Measurements from ENCODE around the gene STRA8.
"Not testable (repeated sequence)": the region's sequence is repeated elsewhere in the genome, so short reads cannot be mapped to it uniquely, and the experiment has no call there.

Gene STRA8

DNA sequence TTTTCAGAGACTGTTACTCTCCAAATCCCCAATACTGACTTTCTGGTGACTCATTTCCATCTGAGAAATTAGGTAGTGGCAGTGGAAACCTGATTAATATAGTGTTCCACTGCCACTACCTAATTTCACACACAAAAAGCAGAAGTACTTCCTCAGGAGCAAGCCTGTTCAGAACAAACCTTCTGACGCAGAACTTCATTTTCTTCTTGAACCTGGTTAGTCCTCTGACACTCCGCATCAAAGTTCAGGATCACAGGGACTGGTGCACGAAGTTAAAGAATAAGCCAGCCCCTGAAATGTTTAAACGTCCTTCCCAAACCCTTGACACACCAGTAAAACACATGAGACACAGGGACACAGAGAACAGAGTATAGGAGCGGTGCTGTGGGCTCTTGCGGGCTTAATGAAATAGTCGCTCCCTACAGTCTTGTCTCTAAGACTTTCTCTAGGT, 26.7 kb upstream of the STRA8 start:
- Histone ChIP-seq H3K4me1 (ENCODE audit: insufficient read depth, low read length) (peaks cover 6% of the 10 kb centered on the region), H3K27me3 (ENCODE audit: control insufficient read depth in 1 of 2, insufficient read depth in 2 of 2, low read length in 2 of 2) (no peaks in the 10 kb centered on the region), H3K27ac (ENCODE audit: low read depth, low read length) (no peak overlapping the region), H3K9me3 (ENCODE audit: low read length) (no peaks in the 10 kb centered on the region), H3K9ac (ENCODE audit: low read length) (no peak overlapping the region), H3K36me3 (ENCODE audit: insufficient read depth, low read length) (peaks cover 32% of the 10 kb centered on the region), H3K4me3 (ENCODE audit: low read depth in 1 of 2, low read length in 2 of 2) (no peak overlapping the region)

GRCh38 chr7:135207406-135208101, 26.1 kb upstream of the STRA8 start:
- Histone ChIP-seq H3K27ac (ENCODE audit: low read depth, low read length) (no peak overlapping the region), H3K36me3 (ENCODE audit: insufficient read depth, low read length) (peaks cover 29% of the 10 kb centered on the region), H3K4me3 (ENCODE audit: low read depth in 1 of 2, low read length in 2 of 2) (no peak overlapping the region), H3K4me1 (ENCODE audit: insufficient read depth, low read length) (peaks cover 6% of the 10 kb centered on the region), H3K9me3 (ENCODE audit: low read length) (no peaks in the 10 kb centered on the region), H3K9ac (ENCODE audit: low read length) (no peak overlapping the region), H3K27me3 (ENCODE audit: control insufficient read depth in 1 of 2, insufficient read depth in 2 of 2, low read length in 2 of 2) (no peaks in the 10 kb centered on the region)

GRCh38 chr7:135208102-135208793, 25.4 kb upstream of the STRA8 start:
- no peak overlapping the region for H3K27ac ChIP-seq (ENCODE audit: low read depth, low read length)
- no peak overlapping the region for H3K4me3 ChIP-seq (ENCODE audit: low read depth in 1 of 2, low read length in 2 of 2)
- H3K4me1 ChIP-seq (ENCODE audit: insufficient read depth, low read length) = peaks cover 6% of the 10 kb centered on the region
- peaks cover 22% of the 10 kb centered on the region for H3K36me3 ChIP-seq (ENCODE audit: insufficient read depth, low read length)
- H3K9me3 ChIP-seq (ENCODE audit: low read length) = no peaks in the 10 kb centered on the region
- no peaks in the 10 kb centered on the region for H3K27me3 ChIP-seq (ENCODE audit: control insufficient read depth in 1 of 2, insufficient read depth in 2 of 2, low read length in 2 of 2)
- no peak overlapping the region for H3K9ac ChIP-seq (ENCODE audit: low read length)

GRCh38 chr7:135209225-135209834, 24.3 kb upstream of the STRA8 start:
- Histone ChIP-seq H3K4me1 (ENCODE audit: insufficient read depth, low read length) (peaks cover 6% of the 10 kb centered on the region), H3K27me3 (ENCODE audit: control insufficient read depth in 1 of 2, insufficient read depth in 2 of 2, low read length in 2 of 2) (no peaks in the 10 kb centered on the region), H3K4me3 (ENCODE audit: low read depth in 1 of 2, low read length in 2 of 2) (no peak overlapping the region), H3K9ac (ENCODE audit: low read length) (no peak overlapping the region), H3K9me3 (ENCODE audit: low read length) (no peaks in the 10 kb centered on the region), H3K36me3 (ENCODE audit: insufficient read depth, low read length) (peaks cover 13% of the 10 kb centered on the region), H3K27ac (ENCODE audit: low read depth, low read length) (no peak overlapping the region)

GRCh38 chr7:135210888-135211178, 22.8 kb upstream of the STRA8 start:
- Histone ChIP-seq H3K9me3 (ENCODE audit: low read length) (no peaks in the 10 kb centered on the region), H3K9ac (ENCODE audit: low read length) (peak overlapping the region; percentile 52), H3K27ac (ENCODE audit: low read depth, low read length) (peak overlapping the region; percentile 97), H3K27me3 (ENCODE audit: control insufficient read depth in 1 of 2, insufficient read depth in 2 of 2, low read length in 2 of 2) (no peaks in the 10 kb centered on the region), H3K4me3 (ENCODE audit: low read depth in 1 of 2, low read length in 2 of 2) (peak overlapping the region; percentile 93 to 94), H3K36me3 (ENCODE audit: insufficient read depth, low read length) (peaks cover 8% of the 10 kb centered on the region), H3K4me1 (ENCODE audit: insufficient read depth, low read length) (peaks cover 6% of the 10 kb centered on the region)

DNA sequence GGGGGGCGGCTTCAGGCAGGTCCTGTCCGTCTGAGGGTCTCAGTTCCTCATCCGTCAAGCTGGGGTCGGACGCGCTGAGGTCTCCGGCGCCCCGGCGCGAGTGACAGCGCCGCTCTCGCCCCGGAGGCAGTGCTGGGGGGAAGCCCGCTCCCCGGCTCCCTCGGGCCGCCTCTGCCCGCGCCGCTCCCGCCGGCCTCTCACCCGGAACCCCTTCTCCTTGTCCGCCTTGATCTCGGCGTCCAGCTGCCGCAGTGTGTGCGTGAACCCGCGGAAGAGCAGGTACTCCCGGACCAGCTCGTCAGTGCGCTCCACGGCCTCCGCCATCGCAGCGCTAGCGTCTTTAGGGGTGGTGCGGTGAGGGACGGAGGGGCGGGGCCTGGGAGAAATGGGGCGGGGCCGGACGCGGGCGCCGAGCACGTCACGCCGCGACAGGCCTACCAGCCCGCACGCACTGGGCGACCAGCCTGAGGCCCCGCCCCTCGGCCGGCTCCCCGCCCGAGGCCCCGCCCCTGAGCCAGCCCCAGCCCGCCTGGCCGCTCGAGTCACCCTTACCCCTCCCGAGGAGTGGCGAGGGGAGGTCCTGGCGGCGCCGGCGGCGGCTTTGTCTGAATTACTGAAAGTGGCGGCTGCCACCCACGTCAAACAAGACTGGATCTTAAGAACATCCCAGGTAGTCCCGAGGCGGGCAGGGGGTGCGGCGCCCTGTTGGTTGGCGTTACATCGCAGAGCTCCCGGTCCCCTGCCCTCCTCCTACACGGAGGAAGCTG, 22.3 kb upstream of the STRA8 start, which contains the start of gene WDR91:
Gene WDR91, minus strand, starts transcription at position 348 of the 767 bp plus-strand sequence. Its CDS starts 24 bp downstream, at position 324.
- H3K27ac ChIP-seq (ENCODE audit: low read depth, low read length) = peak within 1 kb of the TSS; percentile 97

GRCh38 chr7:135211946-135212685, 21.5 kb upstream of the STRA8 start:
- H3K36me3 ChIP-seq (ENCODE audit: insufficient read depth, low read length); H3K9me3 ChIP-seq (ENCODE audit: low read length); H3K27me3 ChIP-seq (ENCODE audit: control insufficient read depth in 1 of 2, insufficient read depth in 2 of 2, low read length in 2 of 2); H3K4me1 ChIP-seq (ENCODE audit: insufficient read depth, low read length): not testable (repeated sequence)
- Histone ChIP-seq H3K9ac (ENCODE audit: low read length) (peak overlapping the region; percentile 32), H3K27ac (ENCODE audit: low read depth, low read length) (peak overlapping the region; percentile 36), H3K4me3 (ENCODE audit: low read depth in 1 of 2, low read length in 2 of 2) (peak overlapping the region; percentile 58 to 64)

More for the DNA sequence above, 22.3 kb upstream of the STRA8 start, which contains the start of gene WDR91:
- Histone ChIP-seq H3K27me3 (ENCODE audit: control insufficient read depth in 1 of 2, insufficient read depth in 2 of 2, low read length in 2 of 2) (no peaks in the 10 kb centered on the region), H3K9me3 (ENCODE audit: low read length) (no peaks in the 10 kb centered on the region), H3K9ac (ENCODE audit: low read length) (peak within 1 kb of the TSS; percentile 52), H3K4me1 (ENCODE audit: insufficient read depth, low read length) (peaks cover 6% of the 10 kb centered on the region), H3K36me3 (ENCODE audit: insufficient read depth, low read length) (peaks cover 6% of the 10 kb centered on the region), H3K4me3 (ENCODE audit: low read depth in 1 of 2, low read length in 2 of 2) (peak within 1 kb of the TSS; percentile 93 to 94)

GRCh38 chr7:135213831-135214230, 19.8 kb upstream of the STRA8 start:
- no peaks in the 10 kb centered on the region for H3K27me3 ChIP-seq (ENCODE audit: control insufficient read depth in 1 of 2, insufficient read depth in 2 of 2, low read length in 2 of 2)
- no peak overlapping the region for H3K4me3 ChIP-seq (ENCODE audit: low read depth in 1 of 2, low read length in 2 of 2)
- peaks cover 6% of the 10 kb centered on the region for H3K4me1 ChIP-seq (ENCODE audit: insufficient read depth, low read length)
- H3K36me3 ChIP-seq (ENCODE audit: insufficient read depth, low read length) = no peaks in the 10 kb centered on the region
- H3K27ac ChIP-seq (ENCODE audit: low read depth, low read length) = no peak overlapping the region
- H3K9me3 ChIP-seq (ENCODE audit: low read length) = no peaks in the 10 kb centered on the region
- no peak overlapping the region for H3K9ac ChIP-seq (ENCODE audit: low read length)

DNA sequence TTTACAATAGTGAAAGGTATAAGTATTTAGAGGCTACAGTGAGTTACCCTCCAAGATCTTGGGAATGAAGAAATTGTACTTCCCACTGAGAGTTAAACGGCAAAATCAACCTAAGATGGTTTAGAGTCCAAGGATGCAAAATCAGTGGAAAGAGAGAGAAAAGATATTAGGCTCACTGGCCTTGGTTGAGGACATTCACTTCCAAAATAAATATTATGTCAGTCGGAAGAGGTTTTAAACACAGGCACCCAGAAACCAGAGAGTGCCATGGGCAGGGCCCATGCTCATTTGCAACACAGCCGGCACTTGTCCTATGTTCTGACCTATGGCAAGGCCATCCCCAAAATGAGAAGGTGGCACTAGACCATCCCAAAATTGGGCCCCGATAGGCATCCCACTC, 18.5 kb upstream of the STRA8 start:
- H3K4me1 ChIP-seq (ENCODE audit: insufficient read depth, low read length) = peaks cover 4% of the 10 kb centered on the region
- no peak overlapping the region for H3K4me3 ChIP-seq (ENCODE audit: low read depth in 1 of 2, low read length in 2 of 2)
- no peak overlapping the region for H3K27ac ChIP-seq (ENCODE audit: low read depth, low read length)
- H3K27me3 ChIP-seq (ENCODE audit: control insufficient read depth in 1 of 2, insufficient read depth in 2 of 2, low read length in 2 of 2) = no peaks in the 10 kb centered on the region
- no peaks in the 10 kb centered on the region for H3K9me3 ChIP-seq (ENCODE audit: low read length)
- H3K36me3 ChIP-seq (ENCODE audit: insufficient read depth, low read length) = no peaks in the 10 kb centered on the region
- H3K9ac ChIP-seq (ENCODE audit: low read length) = no peak overlapping the region

DNA sequence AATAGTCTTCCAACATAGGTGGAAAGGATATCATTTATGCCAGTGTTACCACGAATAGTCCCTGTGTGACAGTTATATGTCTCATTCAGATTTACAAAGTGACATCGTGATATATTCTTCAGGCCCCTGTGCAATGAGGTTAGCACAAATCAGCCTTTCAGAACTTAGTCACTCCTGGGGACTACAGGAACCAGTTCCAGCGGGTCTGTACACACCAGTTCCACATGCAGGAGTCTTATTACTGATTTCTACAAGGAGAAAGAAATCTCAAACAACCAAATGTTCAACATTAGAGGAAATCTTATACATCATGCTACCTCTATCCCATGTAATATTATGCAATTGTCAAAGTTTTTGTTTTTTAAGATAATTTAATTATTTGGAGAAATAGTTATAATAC, 17.9 kb upstream of the STRA8 start:
- no peaks in the 10 kb centered on the region for H3K36me3 ChIP-seq (ENCODE audit: insufficient read depth, low read length)
- no peaks in the 10 kb centered on the region for H3K27me3 ChIP-seq (ENCODE audit: control insufficient read depth in 1 of 2, insufficient read depth in 2 of 2, low read length in 2 of 2)
- H3K4me3 ChIP-seq (ENCODE audit: low read depth in 1 of 2, low read length in 2 of 2) = no peak overlapping the region
- H3K9me3 ChIP-seq (ENCODE audit: low read length) = no peaks in the 10 kb centered on the region
- no peak overlapping the region for H3K27ac ChIP-seq (ENCODE audit: low read depth, low read length)
- no peaks in the 10 kb centered on the region for H3K4me1 ChIP-seq (ENCODE audit: insufficient read depth, low read length)
- no peak overlapping the region for H3K9ac ChIP-seq (ENCODE audit: low read length)

All from muscle layer of colon (tissue), 2 donors.